Fibroblast of skin of left biceps (primary cell): ENCODE data around the gene KRI1.

Experiments used
- DNase-seq, 2 experiments: peaks; one replicate each; pipeline ENCODE4 v3.0.0-alpha.2; 2013; ENCODE audit warnings: low read depth in 2 of 2

Gene KRI1

GRCh38 chr19:10565567-10566407 lies at the start of gene KRI1:
KRI1 (minus strand) TSS chr19:10566010; CDS start chr19:10565999, 11 bp downstream.
- DNase-seq = peak; percentile 87 to 90

GRCh38 chr19:10612499-10613119 lies 46.8 kb upstream of the KRI1 start:
- no peak for DNase-seq

GRCh38 chr19:10611907-10612306 lies 46.1 kb upstream of the KRI1 start:
- DNase-seq = no peak

GRCh38 chr19:10604460-10604980 lies 38.7 kb upstream of the KRI1 start:
- DNase-seq = no peak

- no peak for DNase-seq
Measured at GRCh38 chr19:10603873-10604459, 38.2 kb upstream of the KRI1 start.

- no peak for DNase-seq
Measured at GRCh38 chr19:10603084-10603872, 37.5 kb upstream of the KRI1 start.

- peak; percentile 25 to 39 for DNase-seq
Measured at GRCh38 chr19:10602330-10603083, 36.7 kb upstream of the KRI1 start.

GRCh38 chr19:10601999-10602329 lies 36.2 kb upstream of the KRI1 start:
- no peak for DNase-seq

- DNase-seq = no peak
Measured at GRCh38 chr19:10600149-10600548, 34.3 kb upstream of the KRI1 start.

- DNase-seq = no peak
Measured at GRCh38 chr19:10593820-10594637, 28.2 kb upstream of the KRI1 start.

GRCh38 chr19:10593148-10593547 lies 27.3 kb upstream of the KRI1 start:
- no peak for DNase-seq

GRCh38 chr19:10587839-10588150 lies 22.0 kb upstream of the KRI1 start:
- no peak for DNase-seq

GRCh38 chr19:10587022-10587838 lies 21.4 kb upstream of the KRI1 start, which contains the start of gene AP1M2:
AP1M2 (minus strand) TSS chr19:10587312; CDS start chr19:10587231, 81 bp downstream.
- no peak for DNase-seq

- no peak for DNase-seq
Measured at GRCh38 chr19:10586396-10586795, 20.6 kb upstream of the KRI1 start.

- DNase-seq = no peak
Measured at GRCh38 chr19:10583036-10583776, 17.4 kb upstream of the KRI1 start.

- DNase-seq = no peak
Measured at GRCh38 chr19:10582091-10582490, 16.3 kb upstream of the KRI1 start.

GRCh38 chr19:10580979-10581631 lies 15.3 kb upstream of the KRI1 start:
- peak; percentile 56 to 64 for DNase-seq

GRCh38 chr19:10577951-10578350 lies 12.1 kb upstream of the KRI1 start:
- DNase-seq = no peak
